ENCODE measurements around the gene MYNN.
"Not testable (repeated sequence)": the region's sequence is repeated elsewhere in the genome, so short reads cannot be mapped to it uniquely, and the experiment has no call there.

The MYNN gene

DNA sequence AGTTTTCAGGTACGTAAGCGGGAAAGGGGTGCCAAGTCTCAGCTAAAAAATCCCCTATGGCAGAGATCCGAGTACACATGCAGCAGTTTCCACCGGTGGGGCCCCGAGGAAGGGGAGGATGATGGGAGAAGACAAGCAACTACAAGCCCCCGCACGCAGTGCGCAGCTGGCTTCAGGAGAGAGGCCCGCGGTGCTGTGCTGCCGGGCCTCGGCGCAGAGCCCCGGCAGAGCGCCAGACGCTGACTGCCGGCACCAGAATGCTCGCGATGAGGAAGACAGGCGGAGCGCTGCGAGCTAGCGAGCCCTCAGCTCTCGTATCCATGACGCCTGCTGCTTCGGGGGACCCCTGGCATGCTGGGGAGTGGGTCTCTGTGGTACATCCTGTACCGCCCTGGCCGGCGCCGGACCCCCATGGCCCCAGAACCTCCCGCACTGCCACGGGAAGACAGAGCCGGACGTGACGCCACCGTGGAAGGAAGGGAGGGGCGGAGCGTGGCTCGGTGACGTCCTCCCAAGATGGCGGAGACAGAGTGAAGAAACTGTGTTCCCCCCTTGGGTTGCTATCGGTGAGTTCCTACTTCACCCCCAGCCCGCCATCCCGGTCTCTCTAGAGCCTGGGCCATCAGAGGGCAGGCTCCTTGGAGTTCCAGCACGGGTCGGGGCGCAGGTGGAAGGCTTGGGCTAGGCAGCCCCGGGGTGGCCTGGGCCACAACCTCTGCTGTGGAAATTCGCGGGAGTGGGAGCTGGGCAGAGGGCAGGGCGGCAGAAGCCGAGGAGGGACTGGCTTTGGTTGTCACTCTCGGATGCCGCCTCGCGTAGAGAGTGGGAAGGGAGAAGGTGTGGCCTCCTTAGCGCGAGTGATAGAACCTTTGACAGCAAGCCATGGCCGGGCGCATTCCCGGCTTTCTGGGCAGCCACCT lies at the start of gene MYNN:
MYNN (plus strand) TSS at position 500 of the 920 bp plus-strand sequence. CDS start 900 bp downstream, outside the sequence.
- DNase-seq, result peak; percentile 91

DNA sequence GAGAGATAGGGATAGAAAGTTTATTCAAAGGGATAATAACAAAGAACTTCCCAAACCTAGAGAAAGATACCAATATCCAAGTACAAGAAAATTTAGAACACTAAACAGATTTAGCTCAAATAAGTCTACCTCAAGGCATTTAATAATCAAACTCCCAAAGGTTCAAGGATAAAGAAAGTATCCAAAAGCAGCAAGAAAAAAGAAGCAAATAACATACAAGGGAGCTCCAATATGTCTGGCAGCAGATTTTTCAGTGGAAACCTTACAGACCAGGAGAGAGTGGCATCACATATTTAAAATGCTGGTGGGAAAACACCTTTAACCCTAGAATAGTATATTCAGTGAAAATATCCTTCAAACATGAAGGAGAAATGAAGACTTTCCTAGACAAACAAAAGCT lies 41.3 kb upstream of the MYNN start:
- DNase-seq, result not testable (repeated sequence)

DNA sequence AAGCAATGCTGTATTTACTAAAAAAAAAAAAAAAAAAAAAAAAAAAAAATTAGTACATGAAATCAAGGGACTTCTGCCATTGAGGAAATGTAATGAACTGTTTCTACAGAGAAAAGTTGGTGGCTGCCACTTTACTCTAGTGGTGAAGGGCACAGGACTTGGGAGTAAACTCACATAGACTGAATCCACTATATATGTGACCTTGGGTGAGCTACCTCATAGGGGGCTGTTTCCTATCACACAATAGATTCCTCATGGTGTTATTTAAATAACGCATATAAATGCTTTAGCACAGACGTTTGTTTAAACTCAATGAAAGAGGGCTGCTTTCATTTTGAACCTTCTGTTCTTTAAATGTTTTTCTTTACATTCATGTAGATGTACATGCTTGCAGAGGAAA lies 34.1 kb upstream of the MYNN start:
- no peak for DNase-seq

DNA sequence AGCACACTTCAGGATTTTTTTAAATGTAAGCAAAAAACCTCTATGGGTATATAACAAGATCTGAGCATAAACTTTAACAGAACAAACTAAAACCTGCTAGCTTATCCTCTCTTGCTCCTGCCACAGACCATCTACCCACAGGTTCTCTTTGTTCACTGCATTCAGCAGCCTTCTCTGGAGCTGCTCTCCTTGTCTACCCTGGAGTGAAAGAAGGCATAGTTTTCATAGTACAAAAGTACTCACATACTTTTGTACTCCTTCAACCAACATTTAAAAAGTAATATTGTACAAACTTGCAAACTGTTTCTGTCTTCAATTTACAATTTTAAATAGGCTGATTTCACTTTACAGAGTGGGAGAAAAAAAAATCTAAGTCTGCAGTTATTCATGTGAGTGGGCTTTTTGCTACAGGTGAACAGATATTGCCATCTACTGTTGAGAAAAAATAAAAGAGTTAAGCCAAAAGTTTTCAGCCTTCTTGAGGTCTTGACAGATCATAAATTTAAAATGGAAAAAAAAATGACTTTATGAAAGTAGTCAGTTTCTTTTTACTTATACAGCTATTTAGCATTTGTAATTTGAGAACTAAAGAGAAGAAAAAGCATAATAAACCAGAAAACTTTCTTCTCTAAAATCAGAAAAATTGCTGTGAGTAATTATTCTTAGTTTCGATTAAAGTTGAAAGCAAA lies 28.7 kb upstream of the MYNN start:
- no peak for DNase-seq

DNA sequence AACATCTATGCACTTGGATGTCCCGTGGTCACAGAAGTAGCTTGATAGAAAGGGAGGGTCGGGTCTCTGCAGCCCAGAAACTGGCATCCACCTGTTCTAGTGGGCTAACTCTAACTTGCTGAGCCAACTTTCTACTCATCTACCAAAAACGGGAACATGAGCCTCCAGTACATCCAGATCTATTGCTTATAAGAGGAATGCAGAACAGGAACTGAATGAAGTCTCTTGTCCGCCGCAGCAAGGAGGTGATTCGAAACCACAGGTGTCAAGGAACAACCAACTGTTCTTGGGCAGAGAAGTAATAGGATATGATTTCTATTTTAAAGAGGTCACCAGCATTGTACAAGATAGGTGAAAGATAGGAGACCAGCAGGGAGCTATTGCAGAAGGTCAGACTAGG lies 26.3 kb upstream of the MYNN start:
- no peak for DNase-seq

DNA sequence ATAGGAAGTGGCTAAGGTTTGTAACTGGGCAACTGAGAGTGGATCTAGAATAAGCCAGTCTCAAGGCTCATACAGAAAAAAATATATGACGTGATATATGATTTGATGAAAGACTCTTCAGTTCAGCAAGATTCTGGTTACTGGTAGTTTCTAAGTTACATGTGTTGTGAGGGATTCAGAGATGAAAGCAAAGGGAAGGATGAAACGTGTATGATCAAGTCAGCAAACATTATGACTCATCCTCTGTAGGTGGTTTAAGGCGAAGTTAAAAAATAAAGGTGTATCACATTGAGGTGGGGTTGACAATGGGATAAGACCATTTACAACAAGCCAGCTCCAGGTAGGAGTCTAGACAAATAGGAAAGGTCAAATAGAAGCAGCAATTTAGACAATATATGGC lies 24.5 kb upstream of the MYNN start:
- no peak for DNase-seq

DNA sequence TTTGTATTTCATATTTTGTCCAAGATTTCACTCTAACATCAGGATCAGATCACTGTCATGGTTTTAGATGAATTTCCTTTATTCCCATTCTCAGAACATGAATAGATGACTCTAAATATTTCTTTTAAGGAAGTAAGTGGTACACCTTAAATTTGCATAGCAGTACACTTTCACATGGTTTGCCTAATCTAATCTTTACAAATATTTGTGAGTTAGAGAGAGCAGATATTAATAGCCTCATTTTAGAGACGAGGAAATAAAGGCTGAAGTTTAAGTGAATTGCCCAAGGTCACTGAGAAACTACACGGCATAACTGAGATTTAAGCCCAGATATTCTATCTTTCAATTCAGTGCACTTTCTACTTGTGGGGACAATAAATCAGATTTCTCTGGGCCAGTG lies 22.5 kb upstream of the MYNN start:
- no peak for DNase-seq

DNA sequence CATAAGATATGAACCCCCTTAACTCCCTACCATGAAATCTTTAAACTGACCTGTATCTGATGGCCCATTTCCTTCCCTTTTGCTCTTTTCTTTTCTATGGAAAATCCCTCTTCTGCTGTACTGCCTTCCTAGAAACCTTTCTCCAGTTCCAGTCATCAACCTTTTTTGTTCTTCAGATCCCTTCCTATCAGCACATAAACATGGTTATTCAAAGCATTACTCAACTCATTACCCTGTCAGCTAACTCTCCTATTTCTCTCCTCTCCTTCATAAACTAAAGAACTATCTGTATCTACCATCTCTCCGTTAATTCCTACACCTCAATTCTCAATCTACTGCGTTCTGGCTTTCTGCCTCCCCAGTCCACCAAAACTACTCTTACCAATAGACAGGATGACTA lies 21.3 kb upstream of the MYNN start:
- DNase-seq, result no peak

DNA sequence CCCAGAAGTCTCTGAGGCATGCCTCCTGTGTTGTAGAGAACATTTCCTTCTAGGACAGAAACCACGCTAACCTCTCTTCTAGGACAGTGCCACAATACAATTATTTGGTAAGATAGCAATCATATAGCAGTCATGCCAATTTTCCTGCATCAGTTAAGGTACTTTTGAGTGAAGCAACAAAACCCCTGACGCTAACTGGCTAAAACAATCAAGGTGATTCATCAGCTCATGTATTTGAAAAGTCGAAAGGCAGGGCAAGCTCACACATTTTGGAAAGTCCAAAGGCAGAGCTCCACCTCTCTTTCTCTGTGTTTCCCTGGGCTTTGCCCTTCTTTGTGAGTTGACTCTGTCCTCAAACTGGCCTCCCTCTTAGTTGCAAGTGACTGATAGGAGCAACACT lies 18.5 kb upstream of the MYNN start:
- DNase-seq, result no peak

DNA sequence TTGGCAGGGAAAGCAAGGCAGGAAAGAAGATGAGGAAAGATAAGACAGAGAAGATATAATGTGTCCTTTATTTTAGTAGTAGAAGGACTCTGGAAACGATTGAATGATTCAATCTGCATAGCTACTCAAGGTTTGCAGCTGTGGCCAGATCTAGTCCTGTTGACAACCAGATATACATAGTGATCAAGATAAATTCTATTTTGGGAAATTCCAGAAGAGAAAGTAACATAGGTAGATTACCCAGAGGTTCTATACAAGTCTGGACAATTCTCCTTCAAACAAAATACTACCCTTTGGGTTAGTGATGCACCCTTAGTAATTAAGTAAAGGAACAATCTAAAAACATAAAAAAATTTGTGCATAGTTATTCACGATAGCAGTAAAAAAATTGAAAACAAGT lies 17.7 kb upstream of the MYNN start:
- no peak for DNase-seq

DNA sequence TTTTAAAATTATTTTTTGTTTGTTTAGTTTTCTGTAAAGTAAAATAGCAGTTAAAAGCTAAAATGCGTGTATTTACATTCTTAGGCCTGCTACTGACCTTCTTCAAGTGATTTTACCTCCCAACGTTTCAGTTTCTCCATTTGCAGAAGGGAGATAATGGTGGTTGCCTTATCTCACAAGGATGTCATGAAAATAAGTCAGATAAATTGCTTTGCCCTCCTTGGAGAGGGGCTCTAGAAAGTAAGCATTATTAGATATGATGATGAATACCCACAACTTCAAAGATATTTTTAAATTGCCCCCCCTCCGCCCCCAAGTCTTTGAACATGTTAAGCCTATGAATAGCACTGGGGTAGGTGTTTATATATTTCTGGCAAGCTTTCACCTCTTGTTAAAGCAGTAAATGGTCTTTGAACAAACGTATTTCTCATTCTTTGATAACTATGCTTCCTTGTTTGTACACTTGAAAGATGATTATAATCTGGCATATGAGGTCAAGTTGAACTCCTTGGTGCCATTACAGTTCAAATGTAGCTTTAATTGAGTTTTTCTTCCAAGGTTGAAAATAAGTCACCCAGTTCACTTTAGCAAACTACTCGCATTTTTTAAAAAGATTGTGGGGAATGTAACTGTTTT lies 14.7 kb upstream of the MYNN start:
- DNase-seq, result no peak

DNA sequence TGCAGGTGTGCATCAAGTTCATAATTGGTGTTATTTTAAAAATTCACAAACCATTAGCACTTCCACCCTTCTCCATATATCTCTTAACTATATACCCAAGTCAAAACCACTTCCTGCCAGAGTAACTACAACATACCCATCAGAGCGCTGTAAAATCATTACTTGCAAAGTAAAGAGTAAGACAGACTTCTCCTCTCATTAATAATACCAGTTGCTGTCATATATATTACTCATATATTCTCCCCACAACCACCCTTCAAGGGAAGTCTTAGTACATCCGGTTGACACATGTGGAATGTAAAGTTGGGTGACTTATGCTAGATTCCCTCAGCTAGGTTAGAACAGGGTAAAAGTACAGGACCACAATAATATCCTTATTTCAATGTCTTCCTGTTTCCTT lies 13.9 kb upstream of the MYNN start:
- DNase-seq, result no peak

DNA sequence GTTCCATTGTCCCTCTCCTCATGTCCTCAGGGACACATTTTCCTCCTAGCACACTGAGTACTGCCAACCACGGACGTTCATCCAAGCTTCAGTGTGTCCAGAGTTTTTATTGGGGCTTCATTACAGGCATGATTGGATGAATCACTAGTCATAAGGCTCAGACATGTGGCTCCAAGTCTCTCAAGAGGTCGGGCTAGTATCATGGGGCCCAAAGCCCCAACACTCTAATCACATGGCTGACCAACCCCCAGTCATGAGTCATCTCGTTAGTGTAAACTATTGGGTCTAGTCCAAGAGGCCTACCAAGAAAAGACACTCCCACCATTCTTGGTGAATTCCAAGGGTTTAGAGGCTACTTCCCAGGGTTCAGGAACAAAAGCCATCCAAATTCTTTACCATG lies 12.7 kb upstream of the MYNN start:
- DNase-seq, result no peak

DNA sequence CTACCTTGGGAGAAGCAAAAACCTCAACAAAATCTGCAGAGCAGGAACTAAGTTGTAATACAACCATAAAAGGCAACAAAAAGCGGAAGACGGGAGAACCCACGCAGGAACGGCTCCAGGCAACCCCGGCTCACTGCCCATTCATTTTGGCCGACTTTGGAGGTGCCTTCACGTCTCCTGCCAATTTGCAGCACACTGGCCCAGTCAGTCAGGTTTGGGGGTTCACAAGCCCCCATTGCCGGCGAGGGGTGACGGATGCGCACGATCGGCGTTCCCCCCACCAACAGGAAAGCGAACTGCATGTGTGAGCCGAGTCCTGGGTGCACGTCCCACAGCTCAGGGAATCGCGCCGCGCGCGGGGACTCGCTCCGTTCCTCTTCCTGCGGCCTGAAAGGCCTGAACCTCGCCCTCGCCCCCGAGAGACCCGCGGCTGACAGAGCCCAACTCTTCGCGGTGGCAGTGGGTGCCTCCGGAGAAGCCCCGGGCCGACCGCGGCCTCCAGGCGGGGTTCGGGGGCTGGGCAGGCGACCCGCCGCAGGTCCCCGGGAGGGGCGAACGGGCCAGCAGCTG lies 8.8 kb upstream of the MYNN start:
- DNase-seq, result peak; percentile 72

DNA sequence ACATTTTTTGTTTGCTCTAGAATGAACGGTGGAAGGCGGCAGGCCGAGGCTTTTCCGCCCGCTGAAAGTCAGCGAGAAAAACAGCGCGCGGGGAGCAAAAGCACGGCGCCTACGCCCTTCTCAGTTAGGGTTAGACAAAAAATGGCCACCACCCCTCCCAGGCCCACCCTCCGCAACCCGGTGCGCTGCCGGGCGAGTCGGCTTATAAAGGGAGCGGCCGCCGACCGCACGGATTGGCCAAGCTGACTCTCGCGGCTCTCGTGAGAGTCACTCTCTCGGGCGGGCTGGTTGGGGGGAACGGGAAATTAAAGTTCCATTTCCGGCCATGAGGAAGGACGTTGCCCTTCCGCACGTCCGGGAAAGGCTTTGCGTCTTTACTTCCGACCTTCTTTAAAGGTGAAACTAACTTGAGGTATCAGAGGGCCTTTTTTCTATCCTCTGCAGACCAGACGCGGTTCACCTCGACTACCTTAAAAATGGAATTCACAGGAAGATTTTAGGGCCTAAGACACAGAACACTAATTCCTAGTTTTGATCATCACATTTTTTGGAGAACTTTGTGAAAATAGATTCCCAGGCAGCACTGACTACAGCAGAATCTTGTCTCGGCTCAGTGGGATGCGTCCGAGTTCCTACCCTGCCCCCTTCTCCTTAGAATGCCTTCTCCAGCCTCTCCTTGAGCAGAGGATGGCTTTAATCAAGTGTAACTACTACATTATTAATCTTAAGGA lies 8.1 kb upstream of the MYNN start, which contains the start of gene TERC:
TERC (minus strand) TSS at position 179 of the 731 bp plus-strand sequence.
- peak; percentile 94 for DNase-seq

DNA sequence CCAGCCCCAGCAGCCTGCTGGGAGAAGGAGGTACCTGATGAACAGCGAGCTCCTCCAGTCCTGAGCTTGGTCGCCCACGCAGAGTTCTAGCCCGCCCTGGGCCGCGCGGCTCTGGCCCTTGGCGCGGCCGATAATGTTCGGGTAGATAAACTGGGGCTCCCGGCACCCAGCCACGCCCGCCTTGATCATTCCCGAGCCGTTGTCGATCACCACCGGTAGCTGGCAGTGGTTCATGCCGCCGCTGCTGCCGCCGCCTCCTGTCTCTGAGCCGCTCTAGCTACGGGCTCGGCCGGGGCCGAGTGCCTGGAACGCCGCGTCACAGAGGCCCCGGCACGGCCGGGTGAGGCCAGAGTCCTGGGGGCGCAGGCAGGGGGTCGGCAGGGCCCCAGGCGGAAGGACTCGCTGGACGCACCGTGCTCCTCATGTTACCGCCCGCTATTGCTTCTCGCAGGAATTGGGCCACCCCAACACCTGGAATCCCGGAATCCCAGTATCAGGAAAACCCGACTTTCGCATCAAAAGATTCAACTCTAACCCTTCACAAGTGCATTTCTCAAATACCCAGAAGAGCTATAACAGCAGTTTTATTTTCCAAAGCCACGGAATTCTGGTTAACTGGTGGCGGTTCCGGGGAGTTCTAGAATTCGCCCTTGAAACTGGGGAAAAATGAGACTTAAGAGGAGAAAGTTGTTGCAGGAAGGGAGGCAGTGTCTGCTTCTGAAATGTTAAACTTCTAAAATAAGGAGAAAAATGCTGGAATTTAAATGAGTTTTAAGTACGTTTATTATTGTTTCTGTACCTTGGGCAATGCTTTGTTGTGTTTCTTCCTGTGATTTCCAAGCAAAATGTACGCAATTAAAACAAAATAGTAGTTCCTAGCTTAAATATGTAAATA lies 3.7 kb upstream of the MYNN start, which contains the start of gene ACTRT3:
ACTRT3 (minus strand) TSS at position 275 of the 895 bp plus-strand sequence; CDS start at position 234, 41 bp downstream.
- DNase-seq, result peak; percentile 70

DNA sequence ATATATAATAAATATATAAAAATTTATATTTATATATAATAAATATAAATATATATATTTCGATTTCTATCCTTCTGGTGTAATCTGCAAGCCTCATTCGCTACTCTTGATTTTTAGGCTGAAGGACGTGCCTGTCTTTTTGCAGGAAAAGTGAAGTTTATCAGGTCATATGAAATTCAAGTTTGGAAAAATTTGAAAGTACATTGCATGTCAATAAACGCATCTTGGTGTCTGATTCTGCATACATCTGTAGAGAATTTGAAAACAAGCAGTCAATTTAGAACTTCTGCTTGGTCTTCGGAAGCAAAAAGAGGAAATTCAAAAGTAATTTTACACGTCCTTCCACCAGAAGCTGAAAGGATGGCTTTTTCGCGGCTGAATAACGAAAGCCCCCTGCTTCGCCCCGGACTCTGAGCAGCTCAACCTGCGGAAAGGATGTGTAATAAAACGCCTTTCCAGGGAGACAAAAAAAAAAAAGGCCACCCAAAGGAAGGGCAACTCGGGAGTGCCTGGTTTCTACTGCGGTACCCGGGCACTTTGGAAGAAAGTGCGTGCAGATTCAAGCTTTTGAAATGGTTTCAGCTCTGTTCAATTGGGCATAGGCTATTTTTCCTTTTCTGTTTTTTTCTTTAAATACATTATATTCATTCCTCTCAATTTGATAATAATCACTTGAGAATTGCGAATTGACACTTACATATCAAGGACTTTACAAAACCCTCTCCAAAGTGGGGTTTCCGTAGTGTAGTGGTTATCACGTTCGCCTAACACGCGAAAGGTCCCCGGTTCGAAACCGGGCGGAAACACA lies 1.5 kb upstream of the MYNN start:
- DNase-seq, result peak; percentile 50

DNA sequence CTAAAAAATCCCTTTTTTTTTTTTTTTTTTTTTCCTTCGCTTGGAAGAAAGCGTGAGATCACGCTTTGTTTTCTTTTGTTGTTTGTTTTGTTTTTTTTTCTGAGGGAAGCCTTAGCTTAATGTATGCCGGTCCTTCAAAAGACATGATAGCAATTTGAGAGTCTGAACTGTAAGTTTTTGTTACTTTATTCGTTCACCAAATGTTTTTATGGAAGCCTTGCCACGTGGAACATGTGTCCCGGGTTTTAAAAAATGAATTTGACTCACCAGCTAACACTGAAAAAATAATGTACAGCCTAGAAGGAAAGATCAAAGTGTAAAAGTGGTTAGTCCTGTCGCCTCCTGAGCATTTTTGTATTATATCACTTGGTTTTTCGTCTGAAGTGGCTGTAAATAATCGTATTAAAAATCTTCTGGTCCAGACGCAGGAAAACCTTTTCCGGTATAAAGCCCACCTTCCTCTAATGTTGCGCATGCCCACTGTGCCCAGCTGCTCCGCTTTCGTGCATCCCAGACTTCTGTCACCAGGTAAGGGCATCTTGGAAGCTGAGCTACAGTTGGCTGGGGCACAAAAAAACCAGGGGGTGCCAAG lies 795 bp upstream of the MYNN start:
- no peak for DNase-seq

DNA sequence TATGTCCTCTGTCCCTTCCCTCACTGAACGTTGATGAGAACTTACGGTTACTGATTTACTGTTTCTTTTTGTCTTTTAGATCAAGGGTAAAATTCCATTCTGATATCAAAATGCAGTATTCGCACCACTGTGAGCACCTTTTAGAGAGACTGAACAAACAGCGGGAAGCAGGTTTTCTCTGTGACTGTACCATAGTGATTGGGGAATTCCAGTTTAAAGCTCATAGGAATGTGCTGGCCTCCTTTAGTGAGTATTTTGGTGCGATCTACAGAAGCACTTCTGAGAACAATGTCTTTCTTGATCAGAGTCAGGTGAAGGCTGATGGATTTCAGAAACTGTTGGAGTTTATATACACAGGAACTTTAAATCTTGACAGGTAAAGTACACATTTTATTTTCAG lies 990 bp downstream of the MYNN start:
- no peak for DNase-seq

DNA sequence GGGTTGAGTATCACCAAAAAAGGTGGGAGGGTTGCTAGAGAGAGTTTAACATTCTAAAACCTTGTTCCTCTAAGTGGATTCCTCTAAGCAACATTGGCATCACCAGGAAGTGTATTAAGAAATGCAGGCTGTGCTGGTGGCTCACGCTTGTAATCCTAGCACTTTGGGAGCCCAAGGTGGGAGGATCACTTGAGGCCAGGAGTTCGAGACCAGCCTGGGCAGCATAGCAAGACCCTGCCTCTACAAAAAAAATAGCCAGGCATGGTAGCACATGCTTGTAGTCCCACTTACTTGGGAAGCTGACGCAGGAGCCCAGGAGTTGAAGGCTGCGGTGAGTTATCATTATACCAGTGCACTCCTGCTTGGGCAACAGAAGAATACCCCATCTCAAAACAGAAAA lies 4.6 kb downstream of the MYNN start:
- no peak for DNase-seq

Data from stimulated activated CD4-positive, alpha-beta T cell treated with anti-CD3 and anti-CD28 coated beads, Interleukin-1b, Interleukin-23, amount 100 ng/mL, for 48 hours (primary cell).